Upper lobe of right lung (tissue), 1 donor: ENCODE data around the gene CELF5. TPM values are rescaled to one million over a fixed set of nuclear protein-coding genes. Genes with fewer than 3 reads are reported as not detected.

ENCODE experiments used
- ATAC-seq: fragments of 200-7000 bp; cut with Tn5 transposase; one replicate; pipeline ENCODE4 v1.9.1; 2020; ENCODE audit warnings: mild to moderate bottlenecking, moderate library complexity
- DNase-seq: peaks from one replicate; pipeline ENCODE4 v3.0.0-alpha.2; 2020
- H3K27ac ChIP-seq: fragments of 200-600 bp; one replicate; pipeline ENCODE4 v1.8.0; 2022
- H3K27me3 ChIP-seq: fragments of 200-600 bp; one replicate; pipeline ENCODE4 v1.8.0; 2022; ENCODE audit warnings: mild to moderate bottlenecking
- H3K36me3 ChIP-seq: fragments of 200-600 bp; one replicate; pipeline ENCODE4 v1.8.0; 2022
- H3K4me1 ChIP-seq: fragments of 200-600 bp; one replicate; pipeline ENCODE4 v1.8.0; 2022
- H3K4me3 ChIP-seq: fragments of 200-600 bp; one replicate; pipeline ENCODE4 v1.8.0; 2022; ENCODE audit warnings: mild to moderate bottlenecking
- H3K9me3 ChIP-seq: fragments of 200-600 bp; one replicate; pipeline ENCODE4 v1.8.0; 2022
- intact Hi-C: fragments of 100-400 bp; cut with DNase I; formaldehyde crosslinking; loops from one replicate; pipeline ENCODE4 v1.11.0; 2022
- total RNA-seq: library from RNA; stranded (reverse); fragmentation: NEBNext Ultra II Directional; extraction: Animal tissue kit (Norgen Biotek cat#: 25700); gene quantifications from one replicate; pipeline ENCODE4 v1.2.1, GENCODE V29; 2021
- TF ChIP-seq, protein P1 (sequence below): fragments of 200-600 bp; IDR thresholded peaks from one replicate; pipeline ENCODE4 v1.8.0; 2022; ENCODE audit warnings: antibody characterized with exemption
- donor health status: DM: no; HTN: yes; CAD: no; lungs with severe emphysema.

CELF5 gene
- total RNA-seq, 1 donor from 2014 or later: not detected

GRCh38 chr19:3193256-3194105, 31.0 kb upstream of the CELF5 start:
- intact Hi-C loops: no loop called here

GRCh38 chr19:3194106-3195087, 30.1 kb upstream of the CELF5 start:
- Histone ChIP-seq H3K4me1 (no peaks in the 10 kb centered on the region), H3K4me3 (no peak overlapping the region), H3K27ac (no peak overlapping the region), H3K9me3 (no peaks in the 10 kb centered on the region), H3K27me3 (no peaks in the 10 kb centered on the region), H3K36me3 (peaks cover 10% of the 10 kb centered on the region)
- intact Hi-C loops: no loop called here
- ATAC-seq (no peak), DNase-seq (no peak)
- TF ChIP-seq, protein P1, sequence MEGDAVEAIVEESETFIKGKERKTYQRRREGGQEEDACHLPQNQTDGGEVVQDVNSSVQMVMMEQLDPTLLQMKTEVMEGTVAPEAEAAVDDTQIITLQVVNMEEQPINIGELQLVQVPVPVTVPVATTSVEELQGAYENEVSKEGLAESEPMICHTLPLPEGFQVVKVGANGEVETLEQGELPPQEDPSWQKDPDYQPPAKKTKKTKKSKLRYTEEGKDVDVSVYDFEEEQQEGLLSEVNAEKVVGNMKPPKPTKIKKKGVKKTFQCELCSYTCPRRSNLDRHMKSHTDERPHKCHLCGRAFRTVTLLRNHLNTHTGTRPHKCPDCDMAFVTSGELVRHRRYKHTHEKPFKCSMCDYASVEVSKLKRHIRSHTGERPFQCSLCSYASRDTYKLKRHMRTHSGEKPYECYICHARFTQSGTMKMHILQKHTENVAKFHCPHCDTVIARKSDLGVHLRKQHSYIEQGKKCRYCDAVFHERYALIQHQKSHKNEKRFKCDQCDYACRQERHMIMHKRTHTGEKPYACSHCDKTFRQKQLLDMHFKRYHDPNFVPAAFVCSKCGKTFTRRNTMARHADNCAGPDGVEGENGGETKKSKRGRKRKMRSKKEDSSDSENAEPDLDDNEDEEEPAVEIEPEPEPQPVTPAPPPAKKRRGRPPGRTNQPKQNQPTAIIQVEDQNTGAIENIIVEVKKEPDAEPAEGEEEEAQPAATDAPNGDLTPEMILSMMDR: no peak

More at GRCh38 chr19:3193256-3194105, 31.0 kb upstream of the CELF5 start:
- H3K4me1 ChIP-seq: peaks cover under 1% of the 10 kb centered on the region
- peaks cover 10% of the 10 kb centered on the region for H3K36me3 ChIP-seq
- H3K27me3 ChIP-seq: no peaks in the 10 kb centered on the region
- DNase-seq (no peak), ATAC-seq (peak; percentile 17)
- H3K27ac ChIP-seq: no peak overlapping the region
- H3K4me3 ChIP-seq: no peak overlapping the region
- H3K9me3 ChIP-seq: no peaks in the 10 kb centered on the region
- TF ChIP-seq, protein P1: no peak

DNA sequence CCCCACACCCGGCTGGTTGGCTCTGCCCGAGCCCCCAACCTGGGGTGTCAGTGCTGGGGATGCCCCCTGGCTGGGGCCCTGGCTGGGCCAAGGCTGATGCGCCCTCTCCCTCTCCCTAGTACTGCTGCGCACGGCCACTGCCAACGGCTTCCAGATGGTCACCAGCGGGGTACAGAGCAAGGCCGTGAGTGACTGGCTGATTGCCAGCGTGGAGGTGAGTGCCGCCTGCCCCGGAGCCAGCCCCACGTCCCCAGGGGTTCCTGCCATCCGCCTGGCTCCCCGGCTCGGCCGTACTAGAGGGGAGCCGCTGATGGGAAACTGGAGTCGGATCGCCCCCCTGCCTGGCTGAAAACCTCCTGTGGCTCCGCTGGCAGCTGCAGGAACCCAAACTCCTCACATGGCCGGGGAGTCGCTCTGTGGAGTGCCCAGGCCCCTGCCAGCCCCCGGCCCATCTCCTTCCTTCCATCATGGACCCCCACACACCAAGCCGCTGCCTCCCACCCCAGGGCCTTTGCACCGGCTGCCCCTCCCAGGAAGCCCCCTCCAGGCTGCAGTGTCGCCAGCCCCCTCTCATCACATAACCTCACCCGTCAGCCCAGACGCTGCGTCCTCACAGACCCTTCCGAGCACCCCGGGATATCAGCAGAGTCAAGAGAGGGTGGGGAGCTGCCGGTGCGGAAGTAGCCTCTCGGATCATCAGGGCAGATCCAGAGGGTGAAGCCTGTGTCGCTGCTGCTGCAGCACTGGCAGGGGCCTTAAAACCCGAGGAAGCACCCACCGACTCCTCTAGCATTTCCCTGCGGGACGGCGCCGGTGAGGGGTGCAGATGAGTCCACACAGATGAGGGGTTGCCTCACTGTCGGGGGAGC, 28.2 kb upstream of the CELF5 start:
- Histone ChIP-seq H3K9me3 (no peaks in the 10 kb centered on the region), H3K4me3 (no peak overlapping the region), H3K27ac (no peak overlapping the region), H3K36me3 (peaks cover 10% of the 10 kb centered on the region), H3K27me3 (no peaks in the 10 kb centered on the region), H3K4me1 (no peaks in the 10 kb centered on the region)
- TF ChIP-seq, protein P1: no peak
- intact Hi-C loops: no loop called here
- ATAC-seq (no peak), DNase-seq (no peak)

GRCh38 chr19:3196933-3197205, 27.6 kb upstream of the CELF5 start:
- DNase-seq: no peak
- intact Hi-C loops: no loop called here
- TF ChIP-seq, protein P1: no peak
- Histone ChIP-seq H3K27me3 (no peaks in the 10 kb centered on the region), H3K36me3 (peaks cover 10% of the 10 kb centered on the region), H3K4me1 (no peaks in the 10 kb centered on the region), H3K4me3 (no peak overlapping the region), H3K27ac (no peak overlapping the region), H3K9me3 (no peaks in the 10 kb centered on the region)
- no peak for ATAC-seq
